Mucosa of descending colon (tissue), 3 donors: ENCODE results near the gene NTSR1. TPM values are rescaled to one million over a fixed set of nuclear protein-coding genes. Genes with fewer than 3 reads are reported as not detected.
A peak's percentile ranks its signal among the peaks of the same experiment; 100 is the strongest.

Experiments
- ATAC-seq: fragments of 200-7000 bp; cut with Tn5 transposase; one replicate; pipeline ENCODE4 v1.9.1; 2020; ENCODE audit warnings: mild to moderate bottlenecking, moderate library complexity
- DNase-seq, 3 donors: peaks; one replicate each; pipeline ENCODE4 v3.0.0-alpha.2; 2020
- H3K36me3 ChIP-seq: fragments of 200-600 bp; one replicate; pipeline ENCODE4 v1.8.0; 2021; ENCODE audit warnings: low read depth, mild to moderate bottlenecking
- H3K4me1 ChIP-seq: fragments of 200-600 bp; one replicate; pipeline ENCODE4 v1.8.0; 2021; ENCODE audit warnings: low read depth, mild to moderate bottlenecking
- H3K4me3 ChIP-seq: fragments of 200-600 bp; one replicate; pipeline ENCODE4 v1.8.0; 2021; ENCODE audit warnings: mild to moderate bottlenecking
- H3K9me3 ChIP-seq: fragments of 200-600 bp; one replicate; pipeline ENCODE4 v1.8.0; 2021; ENCODE audit warnings: mild to moderate bottlenecking
- CTCF ChIP-seq: fragments of 200-600 bp; IDR thresholded peaks from one replicate; pipeline ENCODE4 v1.8.0; 2022; ENCODE audit warnings: antibody characterized with exemption, mild to moderate bottlenecking
- intact Hi-C, 2 donors: fragments of 100-400 bp; cut with DNase I in 1 of 2; cut with micrococcal nuclease in 1 of 2; formaldehyde crosslinking; loops; one replicate each; pipeline versions ENCODE4 v1.11.0 to v1.11.1; 2022; cut with DNase I, micrococcal nuclease
- total RNA-seq, 3 donors: library from RNA; stranded (reverse); fragmentation: NEBNext Ultra II Directional in 2 of 3; extraction: Animal tissue kit (Norgen Biotek cat#: 25700) in 2 of 3; gene quantifications; one replicate each; pipeline versions ENCODE4 v1.2.1 to v1.2.4, GENCODE V29; 2021 to 2023
- donor health status: DM: no; HTN: no; CAD: no; lungs with moderate emphysema.
- donor health status: DM: no; HTN: no; CAD: no.
- donor health status: DM: no; HTN: yes; CAD: no.

NTSR1 gene
- total RNA-seq, 3 donors from 2014 or later, result 0.31 to 22.1 TPM; not detected in 1

GRCh38 chr20:62710886-62711702 lies 2.5 kb downstream of the NTSR1 start:
- Histone ChIP-seq H3K9me3 (no peaks in the 10 kb centered on the region), H3K4me3 (no peak overlapping the region), H3K36me3 (no peaks in the 10 kb centered on the region), H3K4me1 (no peaks in the 10 kb centered on the region)
- DNase-seq (peak in 1 of 3 donors; percentile 33), ATAC-seq (peak; percentile 18)
- intact Hi-C loops, result no loop called here
- TF ChIP-seq CTCF, result no peak

GRCh38 chr20:62711703-62712101 lies 3.1 kb downstream of the NTSR1 start:
- Histone ChIP-seq H3K9me3 (no peaks in the 10 kb centered on the region), H3K4me1 (no peaks in the 10 kb centered on the region), H3K4me3 (no peak overlapping the region), H3K36me3 (no peaks in the 10 kb centered on the region)
- peak in 1 of 3 donors; percentile 36 for DNase-seq
- no peak for ATAC-seq
- intact Hi-C loops, result no loop called here
- no peak for TF ChIP-seq CTCF

- Histone ChIP-seq H3K9me3 (no peaks in the 10 kb centered on the region), H3K4me1 (no peaks in the 10 kb centered on the region), H3K36me3 (no peaks in the 10 kb centered on the region), H3K4me3 (no peak overlapping the region)
- ATAC-seq (no peak), DNase-seq (no peak)
- TF ChIP-seq CTCF, result no peak
- intact Hi-C loops, result no loop called here
Measured at GRCh38 chr20:62712606-62713005, 4.0 kb downstream of the NTSR1 start.

- no peaks in the 10 kb centered on the region for H3K4me1 ChIP-seq
Measured at GRCh38 chr20:62714006-62714405, 5.4 kb downstream of the NTSR1 start.

GRCh38 chr20:62714799-62715198 lies 6.2 kb downstream of the NTSR1 start:
- H3K4me1 ChIP-seq, result no peaks in the 10 kb centered on the region
- DNase-seq, result no peak
- no peak overlapping the region for H3K4me3 ChIP-seq
- intact Hi-C loops, result no loop called here
- no peaks in the 10 kb centered on the region for H3K9me3 ChIP-seq
- ATAC-seq, result no peak
- no peaks in the 10 kb centered on the region for H3K36me3 ChIP-seq
- no peak for TF ChIP-seq CTCF

More at GRCh38 chr20:62714006-62714405, 5.4 kb downstream of the NTSR1 start:
- TF ChIP-seq CTCF, result no peak
- intact Hi-C loops, result no loop called here
- ATAC-seq (no peak), DNase-seq (peak in 1 of 3 donors; percentile 25)
- no peak overlapping the region for H3K4me3 ChIP-seq
- no peaks in the 10 kb centered on the region for H3K36me3 ChIP-seq
- H3K9me3 ChIP-seq, result no peaks in the 10 kb centered on the region
